GM12874 (cell line): Measurements from ENCODE around the gene SLC2A13.

Experiments
- TF ChIP-seq, protein P1 (sequence below): IDR thresholded peaks from 2 replicates; pipeline ENCODE4 v1.5.1; 2011; ENCODE audit warnings: low read depth, mild to moderate bottlenecking, control low read depth, low read length, moderate library complexity; ENCODE audit not compliant: insufficient read depth

Gene SLC2A13

GRCh38 chr12:39868328-39868725 lies 237.6 kb downstream of the SLC2A13 start:
- TF ChIP-seq, protein P1, sequence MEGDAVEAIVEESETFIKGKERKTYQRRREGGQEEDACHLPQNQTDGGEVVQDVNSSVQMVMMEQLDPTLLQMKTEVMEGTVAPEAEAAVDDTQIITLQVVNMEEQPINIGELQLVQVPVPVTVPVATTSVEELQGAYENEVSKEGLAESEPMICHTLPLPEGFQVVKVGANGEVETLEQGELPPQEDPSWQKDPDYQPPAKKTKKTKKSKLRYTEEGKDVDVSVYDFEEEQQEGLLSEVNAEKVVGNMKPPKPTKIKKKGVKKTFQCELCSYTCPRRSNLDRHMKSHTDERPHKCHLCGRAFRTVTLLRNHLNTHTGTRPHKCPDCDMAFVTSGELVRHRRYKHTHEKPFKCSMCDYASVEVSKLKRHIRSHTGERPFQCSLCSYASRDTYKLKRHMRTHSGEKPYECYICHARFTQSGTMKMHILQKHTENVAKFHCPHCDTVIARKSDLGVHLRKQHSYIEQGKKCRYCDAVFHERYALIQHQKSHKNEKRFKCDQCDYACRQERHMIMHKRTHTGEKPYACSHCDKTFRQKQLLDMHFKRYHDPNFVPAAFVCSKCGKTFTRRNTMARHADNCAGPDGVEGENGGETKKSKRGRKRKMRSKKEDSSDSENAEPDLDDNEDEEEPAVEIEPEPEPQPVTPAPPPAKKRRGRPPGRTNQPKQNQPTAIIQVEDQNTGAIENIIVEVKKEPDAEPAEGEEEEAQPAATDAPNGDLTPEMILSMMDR = no peak

DNA sequence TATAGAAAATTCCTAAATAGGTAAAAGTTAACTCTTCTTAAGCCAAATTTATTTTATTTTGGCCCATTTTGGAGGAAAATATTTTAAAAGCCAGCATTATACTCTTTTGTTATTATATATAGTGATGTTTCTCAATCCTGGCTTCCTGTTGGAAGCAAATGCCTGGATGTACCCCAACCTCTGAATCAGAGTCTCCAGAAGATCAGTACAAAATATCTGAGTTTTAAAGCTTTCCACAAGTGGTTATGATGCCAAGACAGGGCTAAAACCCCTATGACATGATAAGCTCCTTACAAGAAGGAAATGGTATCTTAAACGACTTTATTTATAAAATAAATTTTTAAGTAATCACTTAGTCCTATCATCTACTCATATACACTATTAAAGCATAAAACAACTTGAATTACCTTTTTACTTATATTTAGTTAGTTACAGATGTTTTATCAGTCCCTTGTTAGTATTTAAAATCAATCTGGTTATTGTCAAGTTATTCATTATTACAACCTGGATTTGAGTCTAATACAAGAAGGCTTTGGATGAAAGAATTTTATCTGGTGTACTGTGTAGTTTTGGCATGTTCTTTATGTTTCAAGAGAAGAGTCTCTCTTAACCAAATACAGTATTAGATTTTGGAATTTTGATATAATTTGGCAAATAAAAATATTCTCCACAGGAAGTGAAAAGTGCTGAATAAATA lies 238.1 kb downstream of the SLC2A13 start:
- TF ChIP-seq, protein P1 = no peak

GRCh38 chr12:39866135-39866534 lies 239.7 kb downstream of the SLC2A13 start:
- TF ChIP-seq, protein P1 = no peak

- TF ChIP-seq, protein P1 = no peak
Measured at GRCh38 chr12:39860695-39861094, 245.2 kb downstream of the SLC2A13 start.

- TF ChIP-seq, protein P1 = no peak
Measured at GRCh38 chr12:39853003-39853402, 252.9 kb downstream of the SLC2A13 start.

GRCh38 chr12:39852346-39852745 lies 253.5 kb downstream of the SLC2A13 start:
- TF ChIP-seq, protein P1 = no peak

GRCh38 chr12:39846971-39847650 lies 258.8 kb downstream of the SLC2A13 start:
- TF ChIP-seq, protein P1 = no peak
